Transverse colon (tissue), 4 donors: ENCODE data around the gene WNT5B. TPM values are rescaled to one million over a fixed set of nuclear protein-coding genes. Genes with fewer than 3 reads are reported as not detected.

Experiments used
- DNase-seq: peaks from one replicate; pipeline ENCODE4 v3.0.0-alpha.2; 2019
- H3K27ac ChIP-seq, 4 donors: fragments of 200-600 bp; sonication (generic); 2 replicates each; pipeline ENCODE4 v1.5.1; 2016 to 2018; ENCODE audit warnings: inconsistent platforms in 4 of 4
- H3K27me3 ChIP-seq: fragments of 200-600 bp; sonication (generic); 2 replicates; pipeline ENCODE4 v1.5.1; 2017; ENCODE audit warnings: inconsistent platforms
- H3K36me3 ChIP-seq, 4 donors: fragments of 200-600 bp; sonication (generic); 2 replicates each; pipeline ENCODE4 v1.5.1; 2017 to 2019; ENCODE audit warnings: inconsistent platforms in 4 of 4
- H3K4me1 ChIP-seq, 4 donors: fragments of 200-600 bp; sonication (generic); 2 replicates each; pipeline ENCODE4 v1.5.1; 2017 to 2020; ENCODE audit warnings: inconsistent platforms in 4 of 4
- H3K4me3 ChIP-seq, 4 donors: fragments of 200-600 bp; sonication (generic); 1 replicate in 1 of 4; 2 replicates in 3 of 4; pipeline versions ENCODE4 v1.5.1 to v1.6.1; 2017 to 2019; ENCODE audit warnings: inconsistent platforms in 4 of 4
- H3K9me3 ChIP-seq, 2 donors: fragments of 200-600 bp; sonication (generic); 2 replicates each; pipeline ENCODE4 v1.5.1; 2017 to 2019; ENCODE audit warnings: inconsistent platforms in 2 of 2
- EP300 ChIP-seq: sonication (generic); formaldehyde crosslinking; IDR thresholded peaks from one replicate; pipeline ENCODE4 v1.6.1; 2017; ENCODE audit warnings: antibody characterized with exemption, low read depth
- POLR2A ChIP-seq: fragments of 450-650 bp; IDR thresholded peaks from one replicate; pipeline ENCODE4 v1.6.1; 2016; ENCODE audit warnings: antibody characterized with exemption, mild to moderate bottlenecking, moderate library complexity
- POLR2AphosphoS5 ChIP-seq, 3 donors: sonication (generic); formaldehyde crosslinking; IDR thresholded peaks; one replicate each; pipeline ENCODE4 v1.6.1; 2016; ENCODE audit warnings: antibody characterized with exemption in 3 of 3
- WGBS, 2 donors: methylation state at CpG; one replicate each; pipeline ENCODE4 v1.1.5; 2018; ENCODE audit warnings: low coverage in 1 of 2; 5-methylcytosine and 5-hydroxymethylcytosine counted together
- in situ Hi-C, 4 donors: fragments of 200-750 bp; cut with MboI; loops; one replicate each; pipeline versions ENCODE4 v1.15.0 to v1.15.1; 2017; ENCODE audit warnings: low sequenced_read_pairs in 3 of 4, low pct_ligation_motif_present in 1 of 4, low pct_unique_long_range_greater_than_20kb in 1 of 4
- intact Hi-C: fragments of 100-400 bp; cut with DNase I; formaldehyde crosslinking; loops from one replicate; pipeline ENCODE4 v1.15.1; 2023; ENCODE audit warnings: low total_unique reads
- total RNA-seq, 4 donors: library from RNA; depleted of rRNA; stranded (reverse); fragments of >200 nt; gene quantifications; one replicate each; pipeline ENCODE4 v1.1.0, GENCODE V29; 2016
- TF ChIP-seq, protein P1 (sequence below), 5 experiments: fragments of 200-600 bp in 3 of 5; fragments of 450-650 bp in 2 of 5; sonication (generic) in 3 of 5; IDR thresholded peaks; 1 replicate in 2 of 5; 2 replicates in 3 of 5; pipeline ENCODE4 v1.5.1; 2016 to 2017; ENCODE audit warnings: antibody characterized with exemption in 5 of 5, inconsistent platforms in 3 of 5, mild to moderate bottlenecking in 2 of 5, moderate library complexity in 1 of 5

Gene WNT5B
- total RNA-seq, 4 donors from 2014 or later: 0.80 to 3.5 (median 3.5) TPM; not detected in 1

DNA sequence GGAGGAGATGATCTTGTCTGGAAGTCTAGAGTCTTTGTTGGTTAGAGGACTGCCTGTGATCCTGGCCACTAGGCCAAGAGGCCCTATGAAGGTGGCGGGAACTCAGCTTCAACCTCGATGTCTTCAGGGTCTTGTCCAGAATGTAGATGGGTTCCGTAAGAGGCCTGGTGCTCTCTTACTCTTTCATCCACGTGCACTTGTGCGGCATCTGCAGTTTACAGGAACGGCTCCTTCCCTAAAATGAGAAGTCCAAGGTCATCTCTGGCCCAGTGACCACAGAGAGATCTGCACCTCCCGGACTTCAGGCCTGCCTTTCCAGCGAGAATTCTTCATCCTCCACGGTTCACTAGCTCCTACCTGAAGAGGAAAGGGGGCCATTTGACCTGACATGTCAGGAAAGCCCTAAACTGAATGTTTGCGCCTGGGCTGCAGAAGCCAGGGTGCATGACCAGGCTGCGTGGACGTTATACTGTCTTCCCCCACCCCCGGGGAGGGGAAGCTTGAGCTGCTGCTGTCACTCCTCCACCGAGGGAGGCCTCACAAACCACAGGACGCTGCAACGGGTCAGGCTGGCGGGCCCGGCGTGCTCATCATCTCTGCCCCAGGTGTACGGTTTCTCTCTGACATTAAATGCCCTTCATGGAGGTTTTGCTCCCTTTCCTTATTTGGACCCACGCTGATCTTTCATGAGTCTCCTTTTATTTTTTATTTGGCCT, 17.7 kb downstream of the WNT5B start:
- Histone ChIP-seq H3K4me3 (no peak overlapping the region), H3K27me3 (no peaks in the 10 kb centered on the region), H3K9me3 (no peaks in the 10 kb centered on the region), H3K4me1 (peaks cover 9 to 39% (median 11%) of the 10 kb centered on the region in 4 donors), H3K27ac (no peak overlapping the region), H3K36me3 (no peaks in the 10 kb centered on the region)
- WGBS, 2 donors: 80 to 97% methylated on average over 4 to 21 of the region's 21 CpGs
- TF ChIP-seq POLR2AphosphoS5 (IDR thresholded peaks at IDR 0.05) (no peak), EP300 (no peak), POLR2A (no peak)
- TF ChIP-seq, protein P1, sequence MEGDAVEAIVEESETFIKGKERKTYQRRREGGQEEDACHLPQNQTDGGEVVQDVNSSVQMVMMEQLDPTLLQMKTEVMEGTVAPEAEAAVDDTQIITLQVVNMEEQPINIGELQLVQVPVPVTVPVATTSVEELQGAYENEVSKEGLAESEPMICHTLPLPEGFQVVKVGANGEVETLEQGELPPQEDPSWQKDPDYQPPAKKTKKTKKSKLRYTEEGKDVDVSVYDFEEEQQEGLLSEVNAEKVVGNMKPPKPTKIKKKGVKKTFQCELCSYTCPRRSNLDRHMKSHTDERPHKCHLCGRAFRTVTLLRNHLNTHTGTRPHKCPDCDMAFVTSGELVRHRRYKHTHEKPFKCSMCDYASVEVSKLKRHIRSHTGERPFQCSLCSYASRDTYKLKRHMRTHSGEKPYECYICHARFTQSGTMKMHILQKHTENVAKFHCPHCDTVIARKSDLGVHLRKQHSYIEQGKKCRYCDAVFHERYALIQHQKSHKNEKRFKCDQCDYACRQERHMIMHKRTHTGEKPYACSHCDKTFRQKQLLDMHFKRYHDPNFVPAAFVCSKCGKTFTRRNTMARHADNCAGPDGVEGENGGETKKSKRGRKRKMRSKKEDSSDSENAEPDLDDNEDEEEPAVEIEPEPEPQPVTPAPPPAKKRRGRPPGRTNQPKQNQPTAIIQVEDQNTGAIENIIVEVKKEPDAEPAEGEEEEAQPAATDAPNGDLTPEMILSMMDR (IDR thresholded peaks at IDR 0.05): no peak
- in situ Hi-C loops (loop anchor here in 2 of 4 donors (5.0 kb wide), 1 partner anchor 141 kb away; no protein-coding TSS in a partner anchor), intact Hi-C loops (no loop called here)
- DNase-seq: no peak

DNA sequence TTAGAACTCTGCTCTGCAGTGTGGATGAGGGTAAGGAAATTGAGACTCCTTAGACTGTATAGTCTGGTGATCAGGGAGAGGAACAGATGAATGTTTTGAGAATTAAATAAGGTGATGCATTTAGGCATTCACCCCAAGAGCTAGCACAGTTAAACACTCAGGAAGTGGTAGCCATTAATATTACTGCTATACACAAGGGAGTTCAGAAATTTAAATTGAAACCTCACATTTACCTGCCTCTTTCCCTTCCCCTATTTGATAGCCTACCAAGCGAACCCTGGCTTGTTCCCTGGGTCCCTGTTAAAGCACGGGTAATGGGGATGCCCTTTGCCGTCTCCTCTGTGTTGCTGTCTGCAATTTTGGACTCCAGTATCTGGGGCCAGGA, 18.2 kb downstream of the WNT5B start:
- Histone ChIP-seq H3K27me3 (no peaks in the 10 kb centered on the region), H3K4me3 (no peak overlapping the region), H3K9me3 (no peaks in the 10 kb centered on the region), H3K36me3 (no peaks in the 10 kb centered on the region), H3K27ac (no peak overlapping the region), H3K4me1 (peaks cover 9 to 36% (median 10%) of the 10 kb centered on the region in 4 donors)
- 92% methylated on average over 3 of the region's 3 CpGs; no CpG with 5 or more reads in 1 of the 2 donors for WGBS, 2 donors
- intact Hi-C loops (no loop called here), in situ Hi-C loops (loop anchor here in 2 of 4 donors (5.0 kb wide), 1 partner anchor 140 kb away; no protein-coding TSS in a partner anchor)
- no peak for DNase-seq
- TF ChIP-seq POLR2A (no peak), EP300 (no peak), POLR2AphosphoS5 (IDR thresholded peaks at IDR 0.05) (no peak)
- TF ChIP-seq, protein P1 (IDR thresholded peaks at IDR 0.05): no peak

DNA sequence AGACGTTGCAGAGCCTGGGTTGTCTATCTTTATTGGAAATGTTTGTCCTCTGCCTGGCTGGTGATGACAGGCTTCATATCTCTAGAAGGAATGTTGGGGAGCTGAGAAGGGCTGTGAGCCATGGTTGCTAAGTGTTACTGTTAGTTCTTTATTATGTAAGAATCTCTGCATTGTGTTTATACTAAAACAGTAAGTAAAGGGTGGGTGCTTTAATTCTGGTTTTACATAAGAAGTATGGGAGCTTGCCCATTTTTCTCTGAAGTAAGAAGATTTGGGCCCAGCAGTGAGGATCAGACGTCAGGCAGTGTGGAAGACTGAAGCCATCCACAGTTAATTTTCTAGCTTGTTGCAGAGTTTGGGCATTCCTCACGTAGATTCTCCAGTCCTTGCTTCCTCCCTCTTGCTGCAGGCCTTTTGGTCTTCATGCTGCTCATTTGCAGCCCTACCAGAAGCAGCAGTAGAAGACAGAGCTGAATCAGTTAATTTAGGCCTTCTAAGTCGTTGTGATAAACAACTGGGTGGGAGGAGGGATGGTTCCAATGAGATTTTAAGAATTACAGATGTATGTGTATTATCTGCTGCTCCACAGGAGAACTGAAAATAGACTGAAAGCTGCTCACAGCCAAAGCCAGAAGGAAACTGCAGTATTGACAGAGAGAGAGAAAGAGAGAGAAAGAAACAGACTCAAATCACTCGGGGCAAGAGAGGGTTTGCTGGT, 21.4 kb downstream of the WNT5B start:
- TF ChIP-seq POLR2A: no peak
- no peak for TF ChIP-seq POLR2AphosphoS5 (IDR thresholded peaks at IDR 0.05)
- TF ChIP-seq, protein P1 (IDR thresholded peaks at IDR 0.05): no peak
- intact Hi-C loops: no loop called here
- H3K4me1 ChIP-seq: peaks cover 0 to 17% (median 0%) of the 10 kb centered on the region in 4 donors
- WGBS, 2 donors: 24 to 48% methylated on average over 4 to 5 of the region's 5 CpGs
- DNase-seq: no peak
- in situ Hi-C loops: loop anchor here (5.0 to 10.0 kb wide), 4 partner anchors 134 to 287 kb away; no protein-coding TSS in a partner anchor
- H3K27me3 ChIP-seq: no peaks in the 10 kb centered on the region
- no peak overlapping the region for H3K4me3 ChIP-seq
- peak overlapping the region; percentile 21 to 54 (median 44) for H3K27ac ChIP-seq
- H3K36me3 ChIP-seq: no peaks in the 10 kb centered on the region
- H3K9me3 ChIP-seq: no peaks in the 10 kb centered on the region

DNA sequence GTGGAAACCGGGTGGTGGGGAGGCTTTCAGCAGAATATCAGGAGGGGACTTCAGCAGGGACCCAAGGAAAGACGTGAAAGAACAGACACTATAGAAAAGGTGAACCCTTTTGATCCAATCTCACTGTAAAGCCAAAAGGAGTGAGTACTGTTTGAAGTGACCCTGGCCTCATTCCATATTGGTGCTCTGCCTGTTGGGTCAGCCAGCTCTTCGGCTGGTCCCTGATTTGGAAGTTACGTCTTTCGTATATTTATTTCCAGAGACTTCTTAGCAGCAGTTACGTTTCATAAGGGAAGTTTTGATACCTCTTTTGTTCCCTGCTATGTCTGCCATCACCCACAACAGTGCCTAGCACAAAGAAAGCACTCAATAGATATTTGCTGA, 21.9 kb downstream of the WNT5B start:
- Histone ChIP-seq H3K4me3 (no peak overlapping the region), H3K4me1 (peaks cover 0 to 17% (median 0%) of the 10 kb centered on the region in 4 donors), H3K36me3 (no peaks in the 10 kb centered on the region), H3K27ac (peak overlapping the region; percentile 21 to 54 (median 44)), H3K9me3 (no peaks in the 10 kb centered on the region), H3K27me3 (no peaks in the 10 kb centered on the region)
- no peak for DNase-seq
- in situ Hi-C loops (loop anchor here (5.0 to 10.0 kb wide), 4 partner anchors 134 to 286 kb away; no protein-coding TSS in a partner anchor), intact Hi-C loops (no loop called here)
- WGBS, 2 donors: 47 to 71% methylated on average over 6 of the region's 6 CpGs
- no peak for TF ChIP-seq POLR2A
- TF ChIP-seq EP300: no peak
